ENCODE data around the gene DNAJC13. TPM values are rescaled to one million over a fixed set of nuclear protein-coding genes. Genes with fewer than 3 reads are reported as not detected.
"Not testable (repeated sequence)": the region's sequence is repeated elsewhere in the genome, so short reads cannot be mapped to it uniquely, and the experiment has no call there.

DNAJC13 gene
- total RNA-seq = 10 to 100 TPM; 25.0 to 46.2 TPM

GRCh38 chr3:132416807-132417694, at the start of gene DNAJC13:
DNAJC13 (plus strand) TSS chr3:132417502; CDS start chr3:132434551, 17,049 bp downstream.
- H3K9me3 ChIP-seq = no peaks in the 10 kb centered on the region
- H3K36me3 ChIP-seq = no peaks in the 10 kb centered on the region
- H3K27me3 ChIP-seq (replicated peaks; ENCODE audit: insufficient read depth) = no peaks in the 10 kb centered on the region
- peak; percentile 90 for DNase-seq (ENCODE audit: low spot score)
- peak; percentile 73 for TF ChIP-seq POLR2A (IDR thresholded peaks at IDR 0.05)
- peak; percentile 88 for TF ChIP-seq POLR2AphosphoS5 (IDR thresholded peaks at IDR 0.05)
- TF ChIP-seq CTCF (IDR thresholded peaks at IDR 0.05) = no peak
- peak within 1 kb of the TSS; percentile 81 to 90 for H3K4me3 ChIP-seq
- H3K4me1 ChIP-seq (replicated peaks) = no peaks in the 10 kb centered on the region
- peak within 1 kb of the TSS; percentile 88 to 93 for H3K27ac ChIP-seq
- WGBS = under 1% methylated on average over 59 of the region's 63 CpGs
- intact Hi-C loops (cut with DNase I) = loop anchor here (10.0 kb wide), 1 partner anchor 1032 kb away; the partner anchor contains the start of gene NUDT16

- no peaks in the 10 kb centered on the region for H3K36me3 ChIP-seq
- H3K9me3 ChIP-seq = no peaks in the 10 kb centered on the region
- TF ChIP-seq POLR2AphosphoS5 (IDR thresholded peaks at IDR 0.05) = no peak
- no peak for TF ChIP-seq POLR2A (IDR thresholded peaks at IDR 0.05)
- TF ChIP-seq CTCF (IDR thresholded peaks at IDR 0.05) = no peak
- no peak overlapping the region for H3K4me3 ChIP-seq
- H3K27ac ChIP-seq = no peak overlapping the region
- no peak for DNase-seq (ENCODE audit: low spot score)
- H3K4me1 ChIP-seq (replicated peaks) = no peaks in the 10 kb centered on the region
- WGBS = 86% methylated on average over 2 of the region's 2 CpGs
- no peaks in the 10 kb centered on the region for H3K27me3 ChIP-seq (replicated peaks; ENCODE audit: insufficient read depth)
- intact Hi-C loops (cut with DNase I) = no loop called here
Measured at GRCh38 chr3:132368515-132368914, 48.8 kb upstream of the DNAJC13 start.

GRCh38 chr3:132368962-132369361, 48.3 kb upstream of the DNAJC13 start:
- Histone ChIP-seq H3K4me1 (replicated peaks) (no peaks in the 10 kb centered on the region), H3K36me3 (no peaks in the 10 kb centered on the region), H3K27me3 (replicated peaks; ENCODE audit: insufficient read depth) (no peaks in the 10 kb centered on the region), H3K27ac (no peak overlapping the region), H3K9me3 (no peaks in the 10 kb centered on the region), H3K4me3 (no peak overlapping the region)
- TF ChIP-seq POLR2A (IDR thresholded peaks at IDR 0.05) (no peak), POLR2AphosphoS5 (IDR thresholded peaks at IDR 0.05) (no peak), CTCF (IDR thresholded peaks at IDR 0.05) (no peak)
- no peak for DNase-seq (ENCODE audit: low spot score)
- intact Hi-C loops (cut with DNase I) = no loop called here

GRCh38 chr3:132376945-132377354, 40.4 kb upstream of the DNAJC13 start:
- intact Hi-C loops (cut with DNase I); H3K4me1 ChIP-seq (replicated peaks); DNase-seq (ENCODE audit: low spot score); H3K36me3 ChIP-seq; H3K27me3 ChIP-seq (replicated peaks; ENCODE audit: insufficient read depth); H3K9me3 ChIP-seq: not testable (repeated sequence)
- WGBS = 92% methylated on average over 25 of the region's 25 CpGs
- H3K27ac ChIP-seq = peak overlapping the region in 1 of 2 donors; percentile 26
- peak overlapping the region in 1 of 2 donors; percentile 13 for H3K4me3 ChIP-seq

- no peaks in the 10 kb centered on the region for H3K36me3 ChIP-seq
- H3K4me1 ChIP-seq (replicated peaks) = no peaks in the 10 kb centered on the region
- no peak overlapping the region for H3K4me3 ChIP-seq
- 91% methylated on average over 2 of the region's 2 CpGs for WGBS
- TF ChIP-seq POLR2A (IDR thresholded peaks at IDR 0.05) (no peak), CTCF (IDR thresholded peaks at IDR 0.05) (no peak), POLR2AphosphoS5 (IDR thresholded peaks at IDR 0.05) (no peak)
- no peaks in the 10 kb centered on the region for H3K9me3 ChIP-seq
- intact Hi-C loops (cut with DNase I) = no loop called here
- no peaks in the 10 kb centered on the region for H3K27me3 ChIP-seq (replicated peaks; ENCODE audit: insufficient read depth)
- H3K27ac ChIP-seq = no peak overlapping the region
- DNase-seq (ENCODE audit: low spot score) = no peak
Measured at GRCh38 chr3:132378048-132378762, 39.1 kb upstream of the DNAJC13 start.

Data from prostate gland (tissue), 2 donors.